GM18951 (cell line): ENCODE data around the gene NPDC1.

Experiments used
- POLR2A ChIP-seq: IDR thresholded peaks from 4 replicates; pipeline ENCODE4 v1.6.1; 2011; ENCODE audit warnings: mild to moderate bottlenecking; ENCODE audit not compliant: insufficient read length, insufficient read depth; ENCODE audit errors: extremely low read depth
- in situ Hi-C: fragments of 300-500 bp; cut with MboI; formaldehyde crosslinking; loops from one replicate; pipeline ENCODE4 v1.12.0; 2022; ENCODE audit warnings: low sequenced_read_pairs, mixed read lengths, inconsistent platforms; ENCODE audit not compliant: unreplicated experiment

NPDC1 gene

GRCh38 chr9:137028263-137029057, 17.5 kb downstream of the NPDC1 start:
- in situ Hi-C loops, result loop anchor here (25.0 kb wide), 1 partner anchor 241 kb away; the partner anchor contains the start of genes CCDC183 and TMEM141
- TF ChIP-seq POLR2A, result no peak

GRCh38 chr9:137027369-137028262, 18.4 kb downstream of the NPDC1 start, which contains the start of gene ABCA2:
Gene ABCA2, minus strand, starts transcription at chr9:137028237. Its CDS starts 97 bp downstream, at chr9:137028140.
- TF ChIP-seq POLR2A, result no peak
- in situ Hi-C loops, result loop anchor here (25.0 kb wide), 1 partner anchor 240 kb away; the partner anchor contains the start of genes CCDC183 and TMEM141

GRCh38 chr9:137026828-137027227, 19.1 kb downstream of the NPDC1 start:
- in situ Hi-C loops, result loop anchor here (25.0 kb wide), 1 partner anchor 240 kb away; the partner anchor contains the start of genes CCDC183 and TMEM141
- no peak for TF ChIP-seq POLR2A

GRCh38 chr9:137026384-137026783, 19.6 kb downstream of the NPDC1 start:
- TF ChIP-seq POLR2A, result no peak
- in situ Hi-C loops, result loop anchor here (25.0 kb wide), 1 partner anchor 239 kb away; the partner anchor contains the start of genes CCDC183 and TMEM141

GRCh38 chr9:137025517-137025966, 20.4 kb downstream of the NPDC1 start:
- in situ Hi-C loops, result loop anchor here (25.0 kb wide), 1 partner anchor 238 kb away; the partner anchor contains the start of genes CCDC183 and TMEM141
- no peak for TF ChIP-seq POLR2A

GRCh38 chr9:137023583-137023991, 22.4 kb downstream of the NPDC1 start:
- in situ Hi-C loops, result no loop called here
- TF ChIP-seq POLR2A, result no peak

GRCh38 chr9:137023157-137023556, 22.8 kb downstream of the NPDC1 start:
- no peak for TF ChIP-seq POLR2A
- in situ Hi-C loops, result no loop called here

- no peak for TF ChIP-seq POLR2A
- in situ Hi-C loops, result no loop called here
Observed at GRCh38 chr9:137022662-137023008, 23.3 kb downstream of the NPDC1 start.

- no peak for TF ChIP-seq POLR2A
- in situ Hi-C loops, result no loop called here
Observed at GRCh38 chr9:137021979-137022661, 23.9 kb downstream of the NPDC1 start.

GRCh38 chr9:137021568-137021978, 24.4 kb downstream of the NPDC1 start:
- in situ Hi-C loops, result no loop called here
- no peak for TF ChIP-seq POLR2A

- in situ Hi-C loops, result no loop called here
- no peak for TF ChIP-seq POLR2A
Observed at GRCh38 chr9:137020771-137021567, 25.0 kb downstream of the NPDC1 start.

GRCh38 chr9:137019891-137020683, 25.9 kb downstream of the NPDC1 start:
- no peak for TF ChIP-seq POLR2A
- in situ Hi-C loops, result no loop called here
